ENCODE data around the gene USH2A. TPM values are rescaled to one million over a fixed set of nuclear protein-coding genes. Genes with fewer than 3 reads are reported as not detected.

USH2A gene
- total and polyA plus RNA-seq, 12 donors = 0.03 to 1.9 (median 0.16) TPM; not detected in 3

DNA sequence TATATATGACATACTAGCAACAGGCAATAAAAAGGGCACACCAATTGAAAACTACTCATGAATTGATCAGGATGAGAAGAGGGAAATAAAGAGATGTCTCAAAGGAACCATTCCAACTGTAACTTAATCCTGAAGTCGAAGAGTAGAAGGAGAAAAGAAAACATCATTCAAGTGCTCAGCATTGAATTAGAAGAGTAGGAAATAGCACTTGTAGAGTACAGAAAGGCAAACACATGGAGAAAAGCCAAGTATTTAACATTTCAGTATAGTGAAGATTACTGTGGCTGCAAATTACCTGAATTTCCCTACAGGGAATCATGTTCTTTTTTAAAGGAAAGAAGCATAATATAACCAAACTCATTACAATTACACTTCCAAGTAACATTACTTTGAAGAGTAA, 651.1 kb downstream of the USH2A start:
- Histone ChIP-seq H3K4me1 (replicated peaks in 1 of 2) (no peaks in the 10 kb centered on the region), H3K9me3 (replicated peaks in 1 of 3) (no peaks in the 10 kb centered on the region), H3K27me3 (no peaks in the 10 kb centered on the region), H3K4me3 (no peak overlapping the region), H3K36me3 (replicated peaks in 1 of 2) (no peaks in the 10 kb centered on the region), H3K27ac (no peak overlapping the region)
- WGBS, 4 donors = 47 to 63% (median 59%) methylated on average over 1 of the region's 1 CpG
- no peak for TF ChIP-seq CTCF (IDR thresholded peaks at IDR 0.05)
- TF ChIP-seq POLR2A (IDR thresholded peaks at IDR 0.05) = no peak
- intact Hi-C loops (cut with DNase I) = no loop called here
- DNase-seq = no peak

GRCh38 chr1:215768303-215768702, 654.9 kb downstream of the USH2A start:
- no peak for DNase-seq
- no peaks in the 10 kb centered on the region for H3K36me3 ChIP-seq (replicated peaks in 1 of 2)
- H3K4me1 ChIP-seq (replicated peaks in 1 of 2) = no peaks in the 10 kb centered on the region
- WGBS, 4 donors = 62 to 81% (median 75%) methylated on average over 4 of the region's 4 CpGs
- H3K27ac ChIP-seq = no peak overlapping the region
- no peaks in the 10 kb centered on the region for H3K9me3 ChIP-seq (replicated peaks in 1 of 3)
- no peaks in the 10 kb centered on the region for H3K27me3 ChIP-seq
- H3K4me3 ChIP-seq = no peak overlapping the region
- intact Hi-C loops (cut with DNase I) = no loop called here
- TF ChIP-seq CTCF (IDR thresholded peaks at IDR 0.05) (no peak), POLR2A (IDR thresholded peaks at IDR 0.05) (no peak)

DNA sequence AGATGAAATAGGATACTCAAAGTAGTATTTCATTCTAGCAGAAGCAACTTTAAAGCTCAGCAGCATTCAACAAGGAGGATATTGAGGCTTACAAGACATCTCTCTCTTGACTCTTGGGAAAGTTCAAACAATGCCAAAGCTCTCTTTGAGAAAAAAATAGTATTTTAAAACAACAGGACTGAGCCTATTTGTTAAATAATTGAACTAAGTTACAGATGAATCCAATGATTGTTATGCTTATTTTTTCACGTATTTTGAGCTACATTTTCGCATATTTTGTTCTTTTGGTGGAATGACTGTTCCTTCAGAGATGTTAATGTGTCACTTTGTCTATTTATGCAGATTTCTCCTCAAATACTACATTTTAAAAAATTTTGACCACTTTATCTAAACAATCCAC, 655.5 kb downstream of the USH2A start:
- H3K27ac ChIP-seq = no peak overlapping the region
- intact Hi-C loops (cut with DNase I) = no loop called here
- no peaks in the 10 kb centered on the region for H3K9me3 ChIP-seq (replicated peaks in 1 of 3)
- TF ChIP-seq POLR2A (IDR thresholded peaks at IDR 0.05) (no peak), CTCF (IDR thresholded peaks at IDR 0.05) (no peak)
- H3K4me3 ChIP-seq = no peak overlapping the region
- H3K27me3 ChIP-seq = no peaks in the 10 kb centered on the region
- H3K4me1 ChIP-seq (replicated peaks in 1 of 2) = no peaks in the 10 kb centered on the region
- WGBS, 4 donors = 62 to 73% (median 66%) methylated on average over 2 of the region's 2 CpGs
- no peaks in the 10 kb centered on the region for H3K36me3 ChIP-seq (replicated peaks in 1 of 2)
- DNase-seq = no peak

- Histone ChIP-seq H3K27me3 (no peaks in the 10 kb centered on the region), H3K27ac (no peak overlapping the region), H3K9me3 (replicated peaks in 1 of 3) (no peaks in the 10 kb centered on the region), H3K36me3 (replicated peaks in 1 of 2) (no peaks in the 10 kb centered on the region), H3K4me1 (replicated peaks in 1 of 2) (no peaks in the 10 kb centered on the region), H3K4me3 (no peak overlapping the region)
- intact Hi-C loops (cut with DNase I) = no loop called here
- WGBS, 4 donors = 36 to 55% (median 50%) methylated on average over 1 of the region's 1 CpG
- no peak for DNase-seq
- TF ChIP-seq CTCF (IDR thresholded peaks at IDR 0.05) = no peak
- TF ChIP-seq POLR2A (IDR thresholded peaks at IDR 0.05) = no peak
Observed at GRCh38 chr1:215766521-215766920, 656.7 kb downstream of the USH2A start.

Measured in adrenal gland (tissue), 12 donors.